Ovary (tissue), 3 donors: ENCODE results near the gene TBX19.

Experiments used
- EP300 ChIP-seq: sonication (generic); formaldehyde crosslinking; IDR thresholded peaks from one replicate; pipeline ENCODE4 v1.6.1; 2017; ENCODE audit warnings: antibody characterized with exemption
- POLR2A ChIP-seq: fragments of 450-650 bp; IDR thresholded peaks from one replicate; pipeline ENCODE4 v1.6.1; 2017; ENCODE audit warnings: antibody characterized with exemption, mild to moderate bottlenecking, moderate library complexity
- TF ChIP-seq, protein P1 (sequence below), 3 donors: fragments of 450-650 bp in 2 of 3; fragments of 200-600 bp in 1 of 3; IDR thresholded peaks; one replicate each; pipeline versions ENCODE4 v1.5.1 to v1.8.0; 2016 to 2022; ENCODE audit warnings: antibody characterized with exemption in 3 of 3, mild to moderate bottlenecking in 1 of 3
- donor health status: DM: no; HTN: no; CAD: no.

DNA sequence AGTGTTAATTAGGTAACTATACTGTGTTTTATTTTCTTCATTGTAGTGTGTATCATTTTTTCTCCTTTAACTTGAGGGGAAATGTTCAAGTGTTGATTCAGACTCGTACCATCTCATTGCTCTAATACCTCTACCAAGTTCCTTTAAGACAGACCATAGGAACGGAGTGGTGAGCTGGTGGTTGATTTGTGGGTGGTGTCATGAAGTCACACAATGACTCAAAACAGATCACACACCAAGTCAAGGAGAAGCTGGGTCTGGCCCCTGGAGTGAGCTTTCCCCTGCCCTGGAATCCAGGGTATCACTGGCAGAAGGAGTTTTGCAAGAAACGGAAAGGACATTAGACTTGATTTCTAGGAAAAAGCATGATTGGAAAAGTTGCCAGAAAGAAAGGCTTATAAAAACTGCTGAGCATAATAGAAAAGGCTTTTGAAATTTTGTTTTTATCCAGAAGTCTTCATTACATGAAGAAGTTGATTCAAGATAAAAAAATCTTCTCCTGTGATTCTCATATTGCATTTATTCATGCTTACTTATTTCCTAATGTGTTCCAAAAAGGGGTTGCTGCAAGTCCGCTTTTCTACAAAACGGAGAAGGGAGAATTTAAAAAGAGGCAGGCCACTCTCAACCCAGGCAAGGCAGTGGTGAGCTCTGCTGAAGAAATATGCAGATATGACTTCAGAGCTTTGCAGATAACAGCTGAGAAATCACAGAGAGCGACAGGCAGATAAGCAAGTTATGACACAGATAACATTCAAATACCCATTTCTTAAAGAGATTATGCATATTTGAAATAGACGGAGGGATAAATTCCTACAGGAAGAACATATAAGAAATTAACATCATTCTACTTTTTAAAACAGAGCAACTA lies 79.7 kb downstream of the TBX19 start:
- TF ChIP-seq, protein P1, sequence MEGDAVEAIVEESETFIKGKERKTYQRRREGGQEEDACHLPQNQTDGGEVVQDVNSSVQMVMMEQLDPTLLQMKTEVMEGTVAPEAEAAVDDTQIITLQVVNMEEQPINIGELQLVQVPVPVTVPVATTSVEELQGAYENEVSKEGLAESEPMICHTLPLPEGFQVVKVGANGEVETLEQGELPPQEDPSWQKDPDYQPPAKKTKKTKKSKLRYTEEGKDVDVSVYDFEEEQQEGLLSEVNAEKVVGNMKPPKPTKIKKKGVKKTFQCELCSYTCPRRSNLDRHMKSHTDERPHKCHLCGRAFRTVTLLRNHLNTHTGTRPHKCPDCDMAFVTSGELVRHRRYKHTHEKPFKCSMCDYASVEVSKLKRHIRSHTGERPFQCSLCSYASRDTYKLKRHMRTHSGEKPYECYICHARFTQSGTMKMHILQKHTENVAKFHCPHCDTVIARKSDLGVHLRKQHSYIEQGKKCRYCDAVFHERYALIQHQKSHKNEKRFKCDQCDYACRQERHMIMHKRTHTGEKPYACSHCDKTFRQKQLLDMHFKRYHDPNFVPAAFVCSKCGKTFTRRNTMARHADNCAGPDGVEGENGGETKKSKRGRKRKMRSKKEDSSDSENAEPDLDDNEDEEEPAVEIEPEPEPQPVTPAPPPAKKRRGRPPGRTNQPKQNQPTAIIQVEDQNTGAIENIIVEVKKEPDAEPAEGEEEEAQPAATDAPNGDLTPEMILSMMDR (IDR thresholded peaks at IDR 0.05) = no peak
- TF ChIP-seq EP300 = no peak
- no peak for TF ChIP-seq POLR2A
